ENCODE results near the gene SLC35F4.

GRCh38 chr14:57834961-57835360 lies 30.9 kb downstream of the SLC35F4 start:
- TF ChIP-seq FOXM1 (IDR thresholded peaks at IDR 0.05; ENCODE audit: borderline replicate concordance, low read depth): no peak
- TF ChIP-seq TCF12 (IDR thresholded peaks at IDR 0.05; ENCODE audit: low read depth): no peak
- TF ChIP-seq TAF1 (IDR thresholded peaks at IDR 0.05; ENCODE audit: low read depth): no peak
- no peak for TF ChIP-seq EP300 (IDR thresholded peaks at IDR 0.05; ENCODE audit: borderline replicate concordance)
- TF ChIP-seq, protein P1, sequence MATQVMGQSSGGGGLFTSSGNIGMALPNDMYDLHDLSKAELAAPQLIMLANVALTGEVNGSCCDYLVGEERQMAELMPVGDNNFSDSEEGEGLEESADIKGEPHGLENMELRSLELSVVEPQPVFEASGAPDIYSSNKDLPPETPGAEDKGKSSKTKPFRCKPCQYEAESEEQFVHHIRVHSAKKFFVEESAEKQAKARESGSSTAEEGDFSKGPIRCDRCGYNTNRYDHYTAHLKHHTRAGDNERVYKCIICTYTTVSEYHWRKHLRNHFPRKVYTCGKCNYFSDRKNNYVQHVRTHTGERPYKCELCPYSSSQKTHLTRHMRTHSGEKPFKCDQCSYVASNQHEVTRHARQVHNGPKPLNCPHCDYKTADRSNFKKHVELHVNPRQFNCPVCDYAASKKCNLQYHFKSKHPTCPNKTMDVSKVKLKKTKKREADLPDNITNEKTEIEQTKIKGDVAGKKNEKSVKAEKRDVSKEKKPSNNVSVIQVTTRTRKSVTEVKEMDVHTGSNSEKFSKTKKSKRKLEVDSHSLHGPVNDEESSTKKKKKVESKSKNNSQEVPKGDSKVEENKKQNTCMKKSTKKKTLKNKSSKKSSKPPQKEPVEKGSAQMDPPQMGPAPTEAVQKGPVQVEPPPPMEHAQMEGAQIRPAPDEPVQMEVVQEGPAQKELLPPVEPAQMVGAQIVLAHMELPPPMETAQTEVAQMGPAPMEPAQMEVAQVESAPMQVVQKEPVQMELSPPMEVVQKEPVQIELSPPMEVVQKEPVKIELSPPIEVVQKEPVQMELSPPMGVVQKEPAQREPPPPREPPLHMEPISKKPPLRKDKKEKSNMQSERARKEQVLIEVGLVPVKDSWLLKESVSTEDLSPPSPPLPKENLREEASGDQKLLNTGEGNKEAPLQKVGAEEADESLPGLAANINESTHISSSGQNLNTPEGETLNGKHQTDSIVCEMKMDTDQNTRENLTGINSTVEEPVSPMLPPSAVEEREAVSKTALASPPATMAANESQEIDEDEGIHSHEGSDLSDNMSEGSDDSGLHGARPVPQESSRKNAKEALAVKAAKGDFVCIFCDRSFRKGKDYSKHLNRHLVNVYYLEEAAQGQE (IDR thresholded peaks at IDR 0.05; ENCODE audit: low read depth): no peak
- TF ChIP-seq NFIC (IDR thresholded peaks at IDR 0.05): no peak
- TF ChIP-seq, protein P2, sequence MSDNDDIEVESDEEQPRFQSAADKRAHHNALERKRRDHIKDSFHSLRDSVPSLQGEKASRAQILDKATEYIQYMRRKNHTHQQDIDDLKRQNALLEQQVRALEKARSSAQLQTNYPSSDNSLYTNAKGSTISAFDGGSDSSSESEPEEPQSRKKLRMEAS (IDR thresholded peaks at IDR 0.05): no peak
- no peak for TF ChIP-seq CREB1 (IDR thresholded peaks at IDR 0.05; ENCODE audit: low read depth)
- TF ChIP-seq YY1 (IDR thresholded peaks at IDR 0.05; ENCODE audit: low read depth): no peak
- no peak for TF ChIP-seq TEAD4 (IDR thresholded peaks at IDR 0.05)
- TF ChIP-seq CEBPB (IDR thresholded peaks at IDR 0.05): no peak
- TF ChIP-seq ZBTB7A (IDR thresholded peaks at IDR 0.05; ENCODE audit: low read depth): no peak
- TF ChIP-seq USF1 (IDR thresholded peaks at IDR 0.05): no peak

All from Ishikawa (cell line).